ENCODE data around the gene CLDN6. TPM values are rescaled to one million over a fixed set of nuclear protein-coding genes. Genes with fewer than 3 reads are reported as not detected.

The CLDN6 gene
- total and polyA plus RNA-seq, 3 experiments from 2014 or later, result not detected

Other genes with a start within 250 kb of the CLDN6 start
- gene ELOB, start 240.9 kb downstream of the CLDN6 start, total RNA-seq, result 100 to 1,000 TPM; 322 to 338 TPM
- 274 TPM for gene ELOB, start 240.9 kb downstream of the CLDN6 start, polyA plus RNA-seq
- under 1 TPM; 0.15 to 0.22 TPM for gene PRSS33, start 230.6 kb downstream of the CLDN6 start, total RNA-seq
- gene PRSS33, start 230.6 kb downstream of the CLDN6 start, polyA plus RNA-seq, result not detected
- gene PRSS41, start 219.7 kb downstream of the CLDN6 start, total RNA-seq, result not detected
- not detected for gene PRSS41, start 219.7 kb downstream of the CLDN6 start, polyA plus RNA-seq
- gene PRSS21, start 200.9 kb downstream of the CLDN6 start, total RNA-seq, result 1 to 10 TPM; 8.8 to 9.2 TPM
- 13.6 TPM for gene PRSS21, start 200.9 kb downstream of the CLDN6 start, polyA plus RNA-seq
- under 1 TPM; 0.29 to 0.74 TPM for gene ZG16B, start 187.9 kb downstream of the CLDN6 start, total RNA-seq
- not detected for gene ZG16B, start 187.9 kb downstream of the CLDN6 start, polyA plus RNA-seq
- gene PRSS22, start 160.0 kb downstream of the CLDN6 start, total RNA-seq, result not detected
- not detected for gene PRSS22, start 160.0 kb downstream of the CLDN6 start, polyA plus RNA-seq
- 10 to 100 TPM; 24.7 to 27.2 TPM for gene FLYWCH2, start 135.0 kb downstream of the CLDN6 start, total RNA-seq
- 24.0 TPM for gene FLYWCH2, start 135.0 kb downstream of the CLDN6 start, polyA plus RNA-seq
- 10 to 100 TPM; 37.2 to 39.8 TPM for gene FLYWCH1, start 106.3 kb downstream of the CLDN6 start, total RNA-seq
- 20.9 TPM for gene FLYWCH1, start 106.3 kb downstream of the CLDN6 start, polyA plus RNA-seq
- not detected for gene KREMEN2, start 53.9 kb downstream of the CLDN6 start, total RNA-seq
- not detected for gene KREMEN2, start 53.9 kb downstream of the CLDN6 start, polyA plus RNA-seq
- 10 to 100 TPM; 38.7 to 39.0 TPM for gene PAQR4, start 48.8 kb downstream of the CLDN6 start, total RNA-seq
- 1.5 TPM for gene PAQR4, start 48.8 kb downstream of the CLDN6 start, polyA plus RNA-seq
- gene PKMYT1, start 37.7 kb downstream of the CLDN6 start, total RNA-seq, result 100 to 1,000 TPM; 103 to 112 TPM
- gene PKMYT1, start 37.7 kb downstream of the CLDN6 start, polyA plus RNA-seq, result 0.18 TPM
- gene CLDN9, start 5.3 kb downstream of the CLDN6 start, total RNA-seq, result not detected
- gene CLDN9, start 5.3 kb downstream of the CLDN6 start, polyA plus RNA-seq, result not detected
- 1 to 10 TPM; 3.7 to 4.5 TPM for gene TNFRSF12A, start 2.2 kb upstream of the CLDN6 start, total RNA-seq
- gene TNFRSF12A, start 2.2 kb upstream of the CLDN6 start, polyA plus RNA-seq, result 2.1 TPM
- 10 to 100 TPM; 25.6 to 26.3 TPM for gene HCFC1R1, start 5.8 kb upstream of the CLDN6 start, total RNA-seq
- 23.7 TPM for gene HCFC1R1, start 5.8 kb upstream of the CLDN6 start, polyA plus RNA-seq
- gene THOC6, start 5.9 kb upstream of the CLDN6 start, total RNA-seq, result 10 to 100 TPM; 56.8 to 59.4 TPM
- 46.2 TPM for gene THOC6, start 5.9 kb upstream of the CLDN6 start, polyA plus RNA-seq
- not detected for gene BICDL2, start 18.8 kb upstream of the CLDN6 start, total RNA-seq
- gene BICDL2, start 18.8 kb upstream of the CLDN6 start, polyA plus RNA-seq, result not detected
- 1 to 10 TPM; 1.5 to 1.9 TPM for gene MMP25, start 28.4 kb upstream of the CLDN6 start, total RNA-seq
- 0.90 TPM for gene MMP25, start 28.4 kb upstream of the CLDN6 start, polyA plus RNA-seq
- gene IL32, start 47.5 kb upstream of the CLDN6 start, total RNA-seq, result 100 to 1,000 TPM; 975 to 992 TPM
- 3,843 TPM for gene IL32, start 47.5 kb upstream of the CLDN6 start, polyA plus RNA-seq
- gene ZSCAN10, start 81.1 kb upstream of the CLDN6 start, total RNA-seq, result under 1 TPM in 1 of 2 experiments, not detected in 1; 0.15 TPM
- gene ZSCAN10, start 81.1 kb upstream of the CLDN6 start, polyA plus RNA-seq, result not detected
- under 1 TPM in 1 of 2 experiments, not detected in 1; 0.11 TPM for gene ZNF205, start 94.4 kb upstream of the CLDN6 start, total RNA-seq
- gene ZNF205, start 94.4 kb upstream of the CLDN6 start, polyA plus RNA-seq, result not detected
- 10 to 100 TPM; 10.4 to 10.5 TPM for gene ZNF213, start 116.8 kb upstream of the CLDN6 start, total RNA-seq
- gene ZNF213, start 116.8 kb upstream of the CLDN6 start, polyA plus RNA-seq, result 3.8 TPM
- not detected for gene OR1F1, start 170.0 kb upstream of the CLDN6 start, total RNA-seq
- gene OR1F1, start 170.0 kb upstream of the CLDN6 start, polyA plus RNA-seq, result not detected
- 10 to 100 TPM; 13.0 to 14.6 TPM for gene ZNF200, start 217.0 kb upstream of the CLDN6 start, total RNA-seq
- 11.2 TPM for gene ZNF200, start 217.0 kb upstream of the CLDN6 start, polyA plus RNA-seq
- under 1 TPM in 1 of 2 experiments, not detected in 1; 0.18 TPM for gene MEFV, start 238.4 kb upstream of the CLDN6 start, total RNA-seq
- gene MEFV, start 238.4 kb upstream of the CLDN6 start, polyA plus RNA-seq, result not detected